Kidney tubule cell (primary cell): Measurements from ENCODE around the gene ZNF724.

ENCODE experiments used
- DNase-seq: peaks from one replicate; pipeline ENCODE4 v3.0.0-alpha.2; 2018; ENCODE audit warnings: low spot score

The ZNF724 gene

DNA sequence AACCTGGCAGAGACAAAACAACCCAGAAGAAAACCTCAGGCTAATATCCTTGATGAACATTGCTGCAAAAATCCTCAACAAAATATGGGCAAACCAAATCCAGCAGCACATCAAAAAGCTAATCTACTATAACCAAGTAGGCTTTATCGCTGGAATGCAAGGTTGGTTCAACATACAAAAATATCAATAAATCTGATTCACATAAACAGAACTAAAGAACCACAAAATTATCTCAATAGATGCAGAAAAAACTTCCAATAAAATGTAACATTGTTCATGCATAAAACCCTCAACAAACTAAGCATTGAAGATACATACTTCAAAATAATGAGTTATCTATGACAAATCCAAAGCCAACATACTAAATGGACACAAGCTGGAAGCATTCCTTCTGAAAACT, 8.8 kb downstream of the ZNF724 start:
- no peak for DNase-seq

DNA sequence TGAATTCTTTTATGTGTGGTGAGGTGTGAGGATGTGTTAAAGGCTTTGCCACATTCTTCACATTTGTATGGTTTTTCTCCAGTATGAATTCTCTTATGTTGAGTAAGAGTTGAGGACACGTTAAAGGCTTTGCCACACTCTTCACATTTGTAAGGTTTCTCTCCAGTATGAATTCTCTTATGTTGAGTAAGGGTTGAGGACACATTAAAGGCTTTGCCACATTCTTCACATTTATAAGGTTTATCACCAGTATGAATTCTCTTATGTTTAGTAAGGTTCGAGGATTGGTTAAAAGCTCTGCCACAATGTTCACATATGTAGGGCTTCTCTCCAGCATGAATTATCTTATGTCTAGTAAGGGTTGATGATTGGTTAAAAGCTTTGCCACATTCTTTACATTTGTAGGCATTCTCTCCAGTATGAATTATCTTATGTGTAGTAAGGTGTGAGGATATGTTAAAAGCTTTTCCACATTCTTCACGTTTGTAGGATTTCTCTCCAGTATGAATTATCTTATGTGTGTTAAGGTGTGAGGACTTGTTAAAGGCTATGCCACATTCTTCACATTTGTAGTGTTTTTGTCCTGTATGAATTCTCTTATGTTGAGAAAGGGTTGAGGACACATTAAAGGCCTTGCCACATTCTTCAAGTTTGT, 27.1 kb downstream of the ZNF724 start:
- no peak for DNase-seq

DNA sequence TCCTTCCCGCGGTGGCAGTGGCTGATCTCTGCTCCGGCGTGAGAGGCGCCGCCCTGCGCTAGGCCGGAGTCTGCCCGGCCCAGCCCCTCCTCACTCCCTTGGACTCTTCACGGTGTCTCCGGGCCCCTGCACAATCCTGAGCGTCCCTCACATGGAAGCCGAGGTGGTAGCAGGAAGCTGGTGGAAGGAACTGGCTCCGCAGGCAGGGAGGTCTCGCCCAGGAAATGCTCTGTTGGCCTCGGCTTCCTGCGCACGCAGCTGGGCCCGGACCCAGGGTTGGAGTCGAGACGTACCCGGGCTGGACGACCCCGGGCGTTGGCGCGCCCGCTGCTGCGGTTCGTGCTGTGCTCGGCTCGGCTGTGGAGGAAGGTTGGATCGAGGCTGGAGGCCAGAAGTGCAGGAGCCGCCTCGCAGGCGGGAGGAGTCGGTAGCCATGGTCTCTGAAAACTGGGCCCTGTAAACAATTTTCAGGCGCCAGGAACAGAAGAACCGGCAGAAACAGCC, 46.3 kb downstream of the ZNF724 start:
- DNase-seq: no peak

GRCh38 chr19:23190341-23190740, 59.9 kb downstream of the ZNF724 start:
- no peak for DNase-seq

DNA sequence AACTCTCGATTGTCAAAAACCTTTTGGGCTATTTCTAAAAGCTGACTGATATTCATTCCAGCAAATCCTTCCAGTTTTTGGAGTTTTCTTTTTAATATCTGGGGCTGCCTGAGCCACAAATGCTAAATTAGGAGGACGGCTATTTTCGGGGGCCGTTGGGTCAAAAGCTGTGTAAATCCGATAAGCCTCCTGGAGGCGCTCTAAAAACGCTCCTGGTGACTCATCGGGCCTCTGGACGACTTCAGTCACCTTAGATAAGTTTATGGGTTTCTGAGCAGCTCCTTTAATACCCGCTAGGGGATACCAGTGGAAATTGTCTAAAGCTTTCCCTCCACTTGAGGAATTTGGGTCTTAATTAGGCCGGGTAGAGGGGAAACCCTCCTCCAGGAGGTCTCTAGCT, 66.9 kb downstream of the ZNF724 start:
- no peak for DNase-seq
